HepG2 (cell line): ENCODE results near the gene ZNF618. TPM values are rescaled to one million over a fixed set of nuclear protein-coding genes. Genes with fewer than 3 reads are reported as not detected.

Experiments
- ATM ChIP-seq: fragments of 450-650 bp; IDR thresholded peaks from 2 replicates; pipeline ENCODE4 v1.7.1; 2017; ENCODE audit warnings: mild to moderate bottlenecking, borderline replicate concordance
- CHD2 ChIP-seq: IDR thresholded peaks from 2 replicates; pipeline ENCODE4 v1.6.1; 2011; ENCODE audit warnings: low read depth, low read length, improper control_type of control experiment
- ELF1 ChIP-seq: sonication (generic); formaldehyde crosslinking; IDR thresholded peaks from 2 replicates; pipeline ENCODE4 v1.4.0; 2020; ENCODE audit warnings: missing genetic modification reagents
- FOSL2 ChIP-seq: sonication (generic); formaldehyde crosslinking; IDR thresholded peaks from 2 replicates; pipeline ENCODE4 v1.4.0; 2020; ENCODE audit warnings: missing genetic modification reagents
- FOXC1 ChIP-seq: sonication (generic); formaldehyde crosslinking; IDR thresholded peaks from 2 replicates; pipeline ENCODE4 v1.8.0; 2022; ENCODE audit warnings: mild to moderate bottlenecking, missing genetic modification reagents, borderline replicate concordance
- MED1 ChIP-seq: sonication (generic); formaldehyde crosslinking; IDR thresholded peaks from 2 replicates; pipeline ENCODE4 v1.4.0; 2020; ENCODE audit warnings: missing genetic modification reagents
- MXI1 ChIP-seq: IDR thresholded peaks from 3 replicates; pipeline ENCODE4 v1.6.1; 2012; ENCODE audit warnings: low read depth, low read length, inconsistent platforms, borderline replicate concordance
- MZF1 ChIP-seq: sonication (generic); formaldehyde crosslinking; IDR thresholded peaks from 2 replicates; pipeline ENCODE4 v1.8.1; 2023; ENCODE audit warnings: mild to moderate bottlenecking, missing genetic modification reagents, borderline replicate concordance
- NR3C1 ChIP-seq: sonication (generic); formaldehyde crosslinking; IDR thresholded peaks from 2 replicates; pipeline ENCODE4 v1.4.0; 2020; ENCODE audit warnings: missing genetic modification reagents
- PRMT3 ChIP-seq: sonication (generic); formaldehyde crosslinking; IDR thresholded peaks from 2 replicates; pipeline ENCODE4 v1.8.1; 2022; ENCODE audit warnings: low read depth, mild to moderate bottlenecking, moderate library complexity, missing genetic modification reagents, borderline replicate concordance
- SMAD3 ChIP-seq: sonication (generic); formaldehyde crosslinking; IDR thresholded peaks from 2 replicates; pipeline ENCODE4 v1.4.0; 2020; ENCODE audit warnings: missing genetic modification reagents
- SYNCRIP ChIP-seq: fragments of 200-400 bp; formaldehyde crosslinking; IDR thresholded peaks from 2 replicates; pipeline ENCODE4 v1.6.1; 2018; ENCODE audit warnings: mild to moderate bottlenecking, low read depth, low read length; ENCODE audit not compliant: insufficient read depth
- TGIF2 ChIP-seq: IDR thresholded peaks from 2 replicates; pipeline ENCODE4 v1.6.1; 2016; ENCODE audit warnings: control low read depth, missing compliant biosample characterization
- ZEB1 ChIP-seq: IDR thresholded peaks from 2 replicates; pipeline ENCODE4 v1.6.1; 2012; ENCODE audit warnings: mild to moderate bottlenecking, low read depth, inconsistent platforms; ENCODE audit not compliant: insufficient replicate concordance
- ZNF256 ChIP-seq: sonication (generic); formaldehyde crosslinking; conservative IDR thresholded peaks from 2 replicates; pipeline ENCODE4 v1.4.0; 2020; ENCODE audit warnings: missing genetic modification reagents
- ZNF556 ChIP-seq: sonication (generic); formaldehyde crosslinking; IDR thresholded peaks from 2 replicates; pipeline ENCODE4 v1.4.0; 2020; ENCODE audit warnings: mild to moderate bottlenecking, missing genetic modification reagents, borderline replicate concordance
- ZNF670 ChIP-seq: sonication (generic); formaldehyde crosslinking; IDR thresholded peaks from 2 replicates; pipeline ENCODE4 v1.8.0; 2022; ENCODE audit warnings: mild to moderate bottlenecking, missing genetic modification reagents, borderline replicate concordance
- polyA plus RNA-seq, 8 experiments: library from polyadenylated mRNA; depleted of rRNA in 3 of 8; stranded (reverse) in 7 of 8; unstranded in 1 of 8; fragments of >200 nt; fragmentation: Illumina TruSeq in 4 of 8; extraction: Trizol in 4 of 8; gene quantifications; 2 replicates each; pipeline versions ENCODE4 v1.2.1 to v1.2.3, GENCODE V29; 2011 to 2016; ENCODE audit warnings: low read depth in 4 of 8, missing spikeins in 1 of 8, mixed read lengths in 1 of 8; ENCODE audit not compliant: insufficient read depth in 1 of 8
- total RNA-seq, 5 experiments: library from RNA; depleted of rRNA; stranded (reverse); fragments of >200 nt; fragmentation: Illumina TruSeq; extraction: Trizol; gene quantifications; 2 replicates each; pipeline ENCODE4 v1.2.3, GENCODE V29; 2016; ENCODE audit warnings: low read depth in 1 of 5
- TF ChIP-seq, protein P1 (sequence below): sonication (generic); formaldehyde crosslinking; IDR thresholded peaks from 2 replicates; pipeline ENCODE4 v1.5.0; 2020; ENCODE audit warnings: mild to moderate bottlenecking, missing genetic modification reagents
- TF ChIP-seq, protein P2 (sequence below): sonication (generic); formaldehyde crosslinking; IDR thresholded peaks from 2 replicates; pipeline ENCODE4 v1.4.0; 2020; ENCODE audit warnings: mild to moderate bottlenecking, missing genetic modification reagents
- TF ChIP-seq, protein P3 (sequence below): sonication (generic); formaldehyde crosslinking; conservative IDR thresholded peaks from 2 replicates; pipeline ENCODE4 v1.8.0; 2022; ENCODE audit warnings: missing genetic modification reagents
- TF ChIP-seq, protein P4 (sequence below): sonication (generic); formaldehyde crosslinking; IDR thresholded peaks from 2 replicates; pipeline ENCODE4 v1.5.0; 2020; ENCODE audit warnings: mild to moderate bottlenecking, missing genetic modification reagents
- TF ChIP-seq, protein P5 (sequence below): sonication (generic); formaldehyde crosslinking; IDR thresholded peaks from 2 replicates; pipeline ENCODE4 v1.4.0; 2020; ENCODE audit warnings: mild to moderate bottlenecking, low read depth, missing genetic modification reagents

The ZNF618 gene
- total and polyA plus RNA-seq, 2 of the 13 experiments (the other 11 are each of a cell fraction or from before 2014, with no cell fraction given): 0.07 TPM

DNA sequence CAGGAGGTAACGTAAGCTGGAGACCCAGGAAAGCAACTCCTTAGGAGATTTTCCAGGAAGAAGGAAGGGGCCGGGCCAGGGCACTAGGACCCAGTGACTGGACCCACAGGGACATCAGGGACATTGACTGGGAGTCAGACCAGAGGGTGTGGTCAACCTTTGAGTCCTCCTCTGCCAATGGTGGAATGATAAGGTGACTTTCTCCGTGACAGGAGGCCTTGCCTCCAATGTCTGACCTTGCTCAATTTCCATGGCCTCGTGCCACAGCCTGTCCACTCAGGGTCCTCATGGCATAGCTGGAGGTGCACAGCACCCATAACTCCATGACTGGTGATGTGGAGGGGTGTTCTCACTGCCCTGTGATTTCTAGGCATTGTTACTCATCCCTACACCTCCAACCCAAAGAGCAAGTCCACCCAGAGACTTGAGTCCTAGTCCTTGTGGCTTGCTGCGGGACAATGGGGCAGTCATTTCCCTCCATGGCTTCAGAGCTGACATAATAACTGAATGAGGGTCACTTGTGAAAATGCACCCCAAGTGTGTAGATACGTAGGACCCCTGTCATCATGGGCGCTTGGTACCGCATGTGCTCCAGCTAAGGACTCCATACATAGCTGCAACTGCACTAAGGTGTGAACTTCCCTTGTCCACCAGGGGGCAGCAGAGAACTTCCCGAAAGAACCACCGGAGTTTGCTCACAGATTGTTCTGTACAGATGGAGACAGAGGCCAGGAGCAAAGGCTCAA is 206.1 kb downstream of the ZNF618 start (continued):
- TF ChIP-seq PRMT3 (CRISPR knock-in tag) (peak; percentile 40), MZF1 (CRISPR knock-in tag) (no peak), ZEB1 (no peak), NR3C1 (CRISPR knock-in tag) (no peak), SMAD3 (CRISPR knock-in tag) (peak; percentile 16; the same call in 1 of the 2 replicates), MXI1 (peak; percentile 53; the same call in 1 of the 3 replicates), ZNF556 (no peak; the same call in 1 of the 2 replicates), ATM (no peak), FOSL2 (CRISPR knock-in tag) (peak; percentile 64), ZNF256 (no peak), ELF1 (CRISPR knock-in tag) (peak; percentile 82), CHD2 (no peak), TGIF2 (peak; percentile 87), SYNCRIP (no peak), ZNF670 (CRISPR knock-in tag) (no peak), MED1 (CRISPR knock-in tag) (peak; percentile 80; the same call in 1 of the 2 replicates), FOXC1 (peak; percentile 86; the same call in 1 of the 2 replicates)
- TF ChIP-seq, protein P1, sequence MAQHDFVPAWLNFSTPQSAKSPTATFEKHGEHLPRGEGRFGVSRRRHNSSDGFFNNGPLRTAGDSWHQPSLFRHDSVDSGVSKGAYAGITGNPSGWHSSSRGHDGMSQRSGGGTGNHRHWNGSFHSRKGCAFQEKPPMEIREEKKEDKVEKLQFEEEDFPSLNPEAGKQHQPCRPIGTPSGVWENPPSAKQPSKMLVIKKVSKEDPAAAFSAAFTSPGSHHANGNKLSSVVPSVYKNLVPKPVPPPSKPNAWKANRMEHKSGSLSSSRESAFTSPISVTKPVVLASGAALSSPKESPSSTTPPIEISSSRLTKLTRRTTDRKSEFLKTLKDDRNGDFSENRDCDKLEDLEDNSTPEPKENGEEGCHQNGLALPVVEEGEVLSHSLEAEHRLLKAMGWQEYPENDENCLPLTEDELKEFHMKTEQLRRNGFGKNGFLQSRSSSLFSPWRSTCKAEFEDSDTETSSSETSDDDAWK (CRISPR knock-in tag): no peak
- TF ChIP-seq, protein P2, sequence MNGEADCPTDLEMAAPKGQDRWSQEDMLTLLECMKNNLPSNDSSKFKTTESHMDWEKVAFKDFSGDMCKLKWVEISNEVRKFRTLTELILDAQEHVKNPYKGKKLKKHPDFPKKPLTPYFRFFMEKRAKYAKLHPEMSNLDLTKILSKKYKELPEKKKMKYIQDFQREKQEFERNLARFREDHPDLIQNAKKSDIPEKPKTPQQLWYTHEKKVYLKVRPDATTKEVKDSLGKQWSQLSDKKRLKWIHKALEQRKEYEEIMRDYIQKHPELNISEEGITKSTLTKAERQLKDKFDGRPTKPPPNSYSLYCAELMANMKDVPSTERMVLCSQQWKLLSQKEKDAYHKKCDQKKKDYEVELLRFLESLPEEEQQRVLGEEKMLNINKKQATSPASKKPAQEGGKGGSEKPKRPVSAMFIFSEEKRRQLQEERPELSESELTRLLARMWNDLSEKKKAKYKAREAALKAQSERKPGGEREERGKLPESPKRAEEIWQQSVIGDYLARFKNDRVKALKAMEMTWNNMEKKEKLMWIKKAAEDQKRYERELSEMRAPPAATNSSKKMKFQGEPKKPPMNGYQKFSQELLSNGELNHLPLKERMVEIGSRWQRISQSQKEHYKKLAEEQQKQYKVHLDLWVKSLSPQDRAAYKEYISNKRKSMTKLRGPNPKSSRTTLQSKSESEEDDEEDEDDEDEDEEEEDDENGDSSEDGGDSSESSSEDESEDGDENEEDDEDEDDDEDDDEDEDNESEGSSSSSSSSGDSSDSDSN (CRISPR knock-in tag): peak; percentile 60; the same call in 1 of the 2 replicates
- TF ChIP-seq, protein P3, sequence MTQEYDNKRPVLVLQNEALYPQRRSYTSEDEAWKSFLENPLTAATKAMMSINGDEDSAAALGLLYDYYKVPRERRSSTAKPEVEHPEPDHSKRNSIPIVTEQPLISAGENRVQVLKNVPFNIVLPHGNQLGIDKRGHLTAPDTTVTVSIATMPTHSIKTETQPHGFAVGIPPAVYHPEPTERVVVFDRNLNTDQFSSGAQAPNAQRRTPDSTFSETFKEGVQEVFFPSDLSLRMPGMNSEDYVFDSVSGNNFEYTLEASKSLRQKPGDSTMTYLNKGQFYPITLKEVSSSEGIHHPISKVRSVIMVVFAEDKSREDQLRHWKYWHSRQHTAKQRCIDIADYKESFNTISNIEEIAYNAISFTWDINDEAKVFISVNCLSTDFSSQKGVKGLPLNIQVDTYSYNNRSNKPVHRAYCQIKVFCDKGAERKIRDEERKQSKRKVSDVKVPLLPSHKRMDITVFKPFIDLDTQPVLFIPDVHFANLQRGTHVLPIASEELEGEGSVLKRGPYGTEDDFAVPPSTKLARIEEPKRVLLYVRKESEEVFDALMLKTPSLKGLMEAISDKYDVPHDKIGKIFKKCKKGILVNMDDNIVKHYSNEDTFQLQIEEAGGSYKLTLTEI: no peak
- TF ChIP-seq, protein P4, sequence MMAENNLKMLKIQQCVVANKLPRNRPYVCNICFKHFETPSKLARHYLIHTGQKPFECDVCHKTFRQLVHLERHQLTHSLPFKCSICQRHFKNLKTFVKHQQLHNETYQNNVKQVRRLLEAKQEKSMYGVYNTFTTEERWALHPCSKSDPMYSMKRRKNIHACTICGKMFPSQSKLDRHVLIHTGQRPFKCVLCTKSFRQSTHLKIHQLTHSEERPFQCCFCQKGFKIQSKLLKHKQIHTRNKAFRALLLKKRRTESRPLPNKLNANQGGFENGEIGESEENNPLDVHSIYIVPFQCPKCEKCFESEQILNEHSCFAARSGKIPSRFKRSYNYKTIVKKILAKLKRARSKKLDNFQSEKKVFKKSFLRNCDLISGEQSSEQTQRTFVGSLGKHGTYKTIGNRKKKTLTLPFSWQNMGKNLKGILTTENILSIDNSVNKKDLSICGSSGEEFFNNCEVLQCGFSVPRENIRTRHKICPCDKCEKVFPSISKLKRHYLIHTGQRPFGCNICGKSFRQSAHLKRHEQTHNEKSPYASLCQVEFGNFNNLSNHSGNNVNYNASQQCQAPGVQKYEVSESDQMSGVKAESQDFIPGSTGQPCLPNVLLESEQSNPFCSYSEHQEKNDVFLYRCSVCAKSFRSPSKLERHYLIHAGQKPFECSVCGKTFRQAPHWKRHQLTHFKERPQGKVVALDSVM: peak; percentile 61
- TF ChIP-seq, protein P5, sequence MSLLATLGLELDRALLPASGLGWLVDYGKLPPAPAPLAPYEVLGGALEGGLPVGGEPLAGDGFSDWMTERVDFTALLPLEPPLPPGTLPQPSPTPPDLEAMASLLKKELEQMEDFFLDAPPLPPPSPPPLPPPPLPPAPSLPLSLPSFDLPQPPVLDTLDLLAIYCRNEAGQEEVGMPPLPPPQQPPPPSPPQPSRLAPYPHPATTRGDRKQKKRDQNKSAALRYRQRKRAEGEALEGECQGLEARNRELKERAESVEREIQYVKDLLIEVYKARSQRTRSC (CRISPR knock-in tag): no peak; the same call in 1 of the 2 replicates
